Measurements from ENCODE around the gene LNX2.

The LNX2 gene

GRCh38 chr13:27620377-27621115 is at the start of gene LNX2:
LNX2 (minus strand) TSS chr13:27620529; CDS start chr13:27581703, 38,826 bp downstream.
- peak within 1 kb of the TSS; percentile 97 for H3K9ac ChIP-seq (ENCODE audit: low read length)
- H3K36me3 ChIP-seq (ENCODE audit: control insufficient read depth, insufficient read depth, low read length), result no peaks in the 10 kb centered on the region
- peaks cover 8% of the 10 kb centered on the region for H3K4me1 ChIP-seq (ENCODE audit: control insufficient read depth, insufficient read depth, low read length)
- no peaks in the 10 kb centered on the region for H3K27me3 ChIP-seq (ENCODE audit: control insufficient read depth, insufficient read depth, low read length)
- H3K27ac ChIP-seq (ENCODE audit: low read depth, low read length), result peak within 1 kb of the TSS; percentile 92
- H3K4me3 ChIP-seq (ENCODE audit: low read length), result peak within 1 kb of the TSS; percentile 87

DNA sequence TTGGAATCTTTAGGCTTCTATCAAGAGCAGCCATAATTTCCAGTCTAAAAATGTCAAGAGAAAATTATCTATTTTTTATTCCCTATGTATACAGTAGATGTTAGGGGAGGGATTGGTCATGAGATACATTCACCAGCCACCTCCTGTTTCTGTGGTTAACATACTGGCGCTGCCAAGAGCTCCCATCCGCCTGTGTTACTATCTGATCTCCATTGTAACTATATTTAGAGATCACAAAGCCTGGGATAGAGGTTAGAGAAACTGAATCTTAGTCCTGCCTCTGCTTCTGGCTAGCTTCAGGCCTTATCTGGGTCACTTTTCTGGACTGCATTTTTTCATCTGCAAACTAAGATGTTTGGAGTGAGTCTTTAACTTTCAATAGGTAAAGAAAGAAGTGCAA is 47.6 kb upstream of the LNX2 start:
- Histone ChIP-seq H3K36me3 (ENCODE audit: control insufficient read depth, insufficient read depth, low read length) (peaks cover 8% of the 10 kb centered on the region), H3K9ac (ENCODE audit: low read length) (no peak overlapping the region), H3K27me3 (ENCODE audit: control insufficient read depth, insufficient read depth, low read length) (no peaks in the 10 kb centered on the region), H3K4me1 (ENCODE audit: control insufficient read depth, insufficient read depth, low read length) (peaks cover 5% of the 10 kb centered on the region), H3K4me3 (ENCODE audit: low read length) (no peak overlapping the region), H3K27ac (ENCODE audit: low read depth, low read length) (peak overlapping the region; percentile 14)

DNA sequence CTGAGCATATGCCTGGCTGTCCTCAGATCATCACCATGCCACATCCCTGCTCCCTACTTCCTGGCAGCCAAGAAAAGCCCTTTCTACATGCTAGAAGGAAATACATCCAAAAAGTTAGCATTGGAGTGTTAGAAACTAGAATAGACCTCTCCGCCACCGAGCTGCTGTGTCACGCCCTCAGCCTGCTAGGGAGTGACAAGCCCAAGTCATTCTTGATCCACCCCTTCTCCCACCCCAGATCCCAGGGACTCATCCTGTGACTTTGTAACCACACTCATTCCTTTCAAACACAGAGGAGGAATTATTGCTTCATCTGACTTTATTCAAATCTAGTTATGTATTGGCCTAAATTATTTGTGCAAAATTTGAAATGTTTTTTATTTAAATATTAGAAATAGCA is 46.6 kb upstream of the LNX2 start:
- Histone ChIP-seq H3K27ac (ENCODE audit: low read depth, low read length) (no peak overlapping the region), H3K9ac (ENCODE audit: low read length) (no peak overlapping the region), H3K36me3 (ENCODE audit: control insufficient read depth, insufficient read depth, low read length) (peaks cover 8% of the 10 kb centered on the region), H3K27me3 (ENCODE audit: control insufficient read depth, insufficient read depth, low read length) (no peaks in the 10 kb centered on the region), H3K4me3 (ENCODE audit: low read length) (no peak overlapping the region), H3K4me1 (ENCODE audit: control insufficient read depth, insufficient read depth, low read length) (peaks cover 5% of the 10 kb centered on the region)

GRCh38 chr13:27665761-27666160 is 45.4 kb upstream of the LNX2 start:
- no peaks in the 10 kb centered on the region for H3K27me3 ChIP-seq (ENCODE audit: control insufficient read depth, insufficient read depth, low read length)
- peaks cover 8% of the 10 kb centered on the region for H3K36me3 ChIP-seq (ENCODE audit: control insufficient read depth, insufficient read depth, low read length)
- H3K9ac ChIP-seq (ENCODE audit: low read length), result no peak overlapping the region
- H3K4me1 ChIP-seq (ENCODE audit: control insufficient read depth, insufficient read depth, low read length), result peaks cover 5% of the 10 kb centered on the region
- no peak overlapping the region for H3K4me3 ChIP-seq (ENCODE audit: low read length)
- no peak overlapping the region for H3K27ac ChIP-seq (ENCODE audit: low read depth, low read length)

GRCh38 chr13:27665333-27665732 is 45.0 kb upstream of the LNX2 start:
- Histone ChIP-seq H3K4me1 (ENCODE audit: control insufficient read depth, insufficient read depth, low read length) (peaks cover 5% of the 10 kb centered on the region), H3K9ac (ENCODE audit: low read length) (no peak overlapping the region), H3K27ac (ENCODE audit: low read depth, low read length) (no peak overlapping the region), H3K36me3 (ENCODE audit: control insufficient read depth, insufficient read depth, low read length) (peaks cover 11% of the 10 kb centered on the region), H3K4me3 (ENCODE audit: low read length) (no peak overlapping the region), H3K27me3 (ENCODE audit: control insufficient read depth, insufficient read depth, low read length) (no peaks in the 10 kb centered on the region)

GRCh38 chr13:27663947-27664346 is 43.6 kb upstream of the LNX2 start:
- H3K27ac ChIP-seq (ENCODE audit: low read depth, low read length), result peak overlapping the region; percentile 18
- H3K9ac ChIP-seq (ENCODE audit: low read length), result no peak overlapping the region
- no peaks in the 10 kb centered on the region for H3K27me3 ChIP-seq (ENCODE audit: control insufficient read depth, insufficient read depth, low read length)
- H3K4me1 ChIP-seq (ENCODE audit: control insufficient read depth, insufficient read depth, low read length), result peaks cover 5% of the 10 kb centered on the region
- H3K4me3 ChIP-seq (ENCODE audit: low read length), result no peak overlapping the region
- H3K36me3 ChIP-seq (ENCODE audit: control insufficient read depth, insufficient read depth, low read length), result peaks cover 11% of the 10 kb centered on the region

DNA sequence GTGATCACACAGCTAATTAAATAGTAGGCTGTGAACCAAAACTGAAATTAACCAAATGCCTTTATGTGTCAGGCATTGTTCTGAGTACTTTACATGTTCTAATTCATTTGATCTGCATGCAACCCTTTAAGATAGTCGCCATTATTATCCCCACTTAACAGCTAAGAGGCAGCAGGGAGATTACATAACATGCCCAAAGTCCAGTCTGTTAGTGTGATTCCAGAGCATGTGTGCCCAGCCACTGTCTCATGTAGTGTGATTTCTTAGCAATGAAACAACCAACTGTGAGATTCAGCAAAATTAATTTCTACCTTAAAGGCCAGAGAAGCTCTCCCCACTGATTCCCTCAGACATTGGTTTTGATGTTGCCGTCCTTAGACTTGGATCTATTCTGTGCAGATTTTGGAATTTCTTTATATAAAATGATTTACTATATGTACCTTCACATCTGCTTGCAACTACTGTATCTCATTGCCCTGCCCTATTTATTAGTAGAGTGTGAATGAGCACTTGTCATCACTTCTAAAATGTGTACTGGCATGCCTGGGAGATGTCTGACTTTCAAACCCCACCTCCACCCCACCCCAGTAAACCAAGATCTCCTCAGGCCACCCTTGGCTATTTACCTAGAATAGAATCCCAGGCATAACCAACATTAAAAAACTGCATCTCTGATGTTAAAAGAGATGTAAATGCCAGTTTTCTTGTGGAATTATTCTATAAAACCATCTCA is 42.6 kb upstream of the LNX2 start:
- peaks cover 11% of the 10 kb centered on the region for H3K36me3 ChIP-seq (ENCODE audit: control insufficient read depth, insufficient read depth, low read length)
- H3K27me3 ChIP-seq (ENCODE audit: control insufficient read depth, insufficient read depth, low read length), result no peaks in the 10 kb centered on the region
- H3K4me3 ChIP-seq (ENCODE audit: low read length), result no peak overlapping the region
- no peak overlapping the region for H3K27ac ChIP-seq (ENCODE audit: low read depth, low read length)
- H3K9ac ChIP-seq (ENCODE audit: low read length), result no peak overlapping the region
- H3K4me1 ChIP-seq (ENCODE audit: control insufficient read depth, insufficient read depth, low read length), result peaks cover 3% of the 10 kb centered on the region

- H3K27ac ChIP-seq (ENCODE audit: low read depth, low read length), result no peak overlapping the region
- no peaks in the 10 kb centered on the region for H3K27me3 ChIP-seq (ENCODE audit: control insufficient read depth, insufficient read depth, low read length)
- peaks cover 7% of the 10 kb centered on the region for H3K36me3 ChIP-seq (ENCODE audit: control insufficient read depth, insufficient read depth, low read length)
- H3K4me3 ChIP-seq (ENCODE audit: low read length), result no peak overlapping the region
- peaks cover 3% of the 10 kb centered on the region for H3K4me1 ChIP-seq (ENCODE audit: control insufficient read depth, insufficient read depth, low read length)
- H3K9ac ChIP-seq (ENCODE audit: low read length), result no peak overlapping the region
These were observed 40.7 kb upstream of the LNX2 start for GRCh38 chr13:27661017-27661416.

DNA sequence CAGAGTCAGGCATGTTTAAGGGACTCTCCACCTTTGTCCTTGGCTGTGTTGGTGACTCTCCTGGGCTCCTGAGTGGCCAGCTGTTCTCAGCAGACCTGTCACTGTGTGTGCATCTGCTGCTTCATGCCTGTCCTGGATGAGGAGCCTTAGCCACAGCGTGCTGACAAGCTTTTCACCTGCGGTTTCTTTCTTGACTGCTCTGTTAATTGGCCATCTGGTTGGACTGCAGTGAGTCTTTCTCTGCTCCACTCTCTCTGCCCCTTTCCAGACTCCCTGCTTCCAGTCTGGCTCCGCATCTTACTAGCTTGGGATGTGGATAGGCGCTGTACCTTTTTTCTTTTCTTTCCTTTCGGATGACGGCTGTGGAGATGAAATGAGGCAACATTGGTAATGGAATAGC is 40.2 kb upstream of the LNX2 start:
- H3K36me3 ChIP-seq (ENCODE audit: control insufficient read depth, insufficient read depth, low read length), result peaks cover 7% of the 10 kb centered on the region
- no peaks in the 10 kb centered on the region for H3K27me3 ChIP-seq (ENCODE audit: control insufficient read depth, insufficient read depth, low read length)
- H3K4me1 ChIP-seq (ENCODE audit: control insufficient read depth, insufficient read depth, low read length), result peaks cover 3% of the 10 kb centered on the region
- no peak overlapping the region for H3K9ac ChIP-seq (ENCODE audit: low read length)
- no peak overlapping the region for H3K4me3 ChIP-seq (ENCODE audit: low read length)
- H3K27ac ChIP-seq (ENCODE audit: low read depth, low read length), result no peak overlapping the region

GRCh38 chr13:27659145-27659865 is 39.0 kb upstream of the LNX2 start:
- H3K4me3 ChIP-seq (ENCODE audit: low read length), result no peak overlapping the region
- H3K27ac ChIP-seq (ENCODE audit: low read depth, low read length), result no peak overlapping the region
- H3K36me3 ChIP-seq (ENCODE audit: control insufficient read depth, insufficient read depth, low read length), result peaks cover 7% of the 10 kb centered on the region
- no peaks in the 10 kb centered on the region for H3K27me3 ChIP-seq (ENCODE audit: control insufficient read depth, insufficient read depth, low read length)
- H3K9ac ChIP-seq (ENCODE audit: low read length), result no peak overlapping the region
- peaks cover 3% of the 10 kb centered on the region for H3K4me1 ChIP-seq (ENCODE audit: control insufficient read depth, insufficient read depth, low read length)

GRCh38 chr13:27658546-27658945 is 38.2 kb upstream of the LNX2 start:
- no peak overlapping the region for H3K27ac ChIP-seq (ENCODE audit: low read depth, low read length)
- no peak overlapping the region for H3K9ac ChIP-seq (ENCODE audit: low read length)

GRCh38 chr13:27657724-27658123 is 37.4 kb upstream of the LNX2 start:
- H3K27ac ChIP-seq (ENCODE audit: low read depth, low read length), result no peak overlapping the region
- no peak overlapping the region for H3K4me3 ChIP-seq (ENCODE audit: low read length)
- peaks cover 4% of the 10 kb centered on the region for H3K36me3 ChIP-seq (ENCODE audit: control insufficient read depth, insufficient read depth, low read length)
- no peaks in the 10 kb centered on the region for H3K27me3 ChIP-seq (ENCODE audit: control insufficient read depth, insufficient read depth, low read length)
- H3K9ac ChIP-seq (ENCODE audit: low read length), result no peak overlapping the region
- no peaks in the 10 kb centered on the region for H3K4me1 ChIP-seq (ENCODE audit: control insufficient read depth, insufficient read depth, low read length)

More at GRCh38 chr13:27658546-27658945, 38.2 kb upstream of the LNX2 start:
- H3K4me3 ChIP-seq (ENCODE audit: low read length), result no peak overlapping the region
- H3K36me3 ChIP-seq (ENCODE audit: control insufficient read depth, insufficient read depth, low read length), result peaks cover 4% of the 10 kb centered on the region
- no peaks in the 10 kb centered on the region for H3K27me3 ChIP-seq (ENCODE audit: control insufficient read depth, insufficient read depth, low read length)
- no peaks in the 10 kb centered on the region for H3K4me1 ChIP-seq (ENCODE audit: control insufficient read depth, insufficient read depth, low read length)

Data from rectal smooth muscle tissue (tissue), 1 donor.